ENCODE data around the gene HOATZ.

Gene HOATZ

DNA sequence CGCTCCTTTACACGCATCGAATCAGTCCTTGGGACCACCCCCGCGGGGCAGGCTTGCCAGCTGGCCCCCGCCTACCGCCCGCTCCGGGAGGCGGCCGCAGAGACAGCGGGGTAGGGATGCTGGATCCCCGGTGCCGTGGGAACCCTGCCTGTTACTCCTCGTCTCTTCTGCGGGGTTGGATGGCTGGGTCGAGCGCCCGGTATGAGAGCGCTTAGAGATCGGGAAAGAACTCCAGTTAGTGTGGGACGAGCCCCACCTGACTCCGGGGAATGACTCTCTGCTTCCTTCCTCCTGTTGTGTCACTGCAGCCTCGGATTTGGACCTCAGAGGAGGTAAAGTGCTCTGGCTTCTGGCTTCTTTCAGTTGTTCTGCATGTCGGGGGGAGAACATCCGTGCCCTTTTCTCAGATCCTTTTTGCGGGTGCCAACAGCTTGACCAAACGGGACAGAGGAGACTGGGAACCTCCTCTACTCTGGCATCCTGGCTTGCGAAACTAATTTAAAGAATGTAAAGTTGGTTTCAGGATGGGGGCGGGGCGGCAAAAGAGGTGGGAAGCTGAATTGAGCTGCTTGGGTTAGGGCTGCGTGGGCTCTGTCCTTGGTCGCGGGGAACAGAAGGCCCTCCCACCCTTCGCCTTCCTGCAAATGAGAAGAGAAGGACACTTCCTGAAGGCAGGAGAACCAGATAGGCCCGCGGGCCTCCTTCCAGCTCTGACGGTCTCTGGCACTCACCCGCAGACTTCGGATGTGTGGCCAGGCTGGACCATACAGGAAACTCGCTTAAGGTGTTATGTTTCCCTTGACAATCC lies 26.9 kb downstream of the HOATZ start:
- Histone ChIP-seq H3K27me3 (ENCODE audit: low read depth, low read length) (no peaks in the 10 kb centered on the region), H3K79me2 (ENCODE audit: low read length) (no peaks in the 10 kb centered on the region), H3K4me2 (ENCODE audit: low read length) (no peak overlapping the region), H3K36me3 (replicated peaks; ENCODE audit: low read depth, low read length) (no peaks in the 10 kb centered on the region), H4K20me1 (ENCODE audit: insufficient read depth, low read length) (no peaks in the 10 kb centered on the region), H2AFZ (ENCODE audit: low read depth, low read length) (no peak overlapping the region), H3K9ac (ENCODE audit: low read length) (no peak overlapping the region), H3K4me1 (ENCODE audit: low read length) (no peaks in the 10 kb centered on the region), H3K9me3 (ENCODE audit: insufficient read depth, low read length) (no peaks in the 10 kb centered on the region), H3K4me3 (ENCODE audit: low read length) (no peak overlapping the region), H3K27ac (ENCODE audit: low read length) (no peak overlapping the region)
- no peak for TF ChIP-seq CTCF (IDR thresholded peaks at IDR 0.05; ENCODE audit: low read depth, low read length)
- no peak for TF ChIP-seq EZH2phosphoT487 (IDR thresholded peaks at IDR 0.05; ENCODE audit: low read depth)

GRCh38 chr11:111542606-111543275 lies 28.2 kb downstream of the HOATZ start:
- no peak overlapping the region for H3K4me2 ChIP-seq (ENCODE audit: low read length)
- H3K79me2 ChIP-seq (ENCODE audit: low read length), result no peaks in the 10 kb centered on the region
- H3K36me3 ChIP-seq (replicated peaks; ENCODE audit: low read depth, low read length), result no peaks in the 10 kb centered on the region
- H3K27me3 ChIP-seq (ENCODE audit: low read depth, low read length), result no peaks in the 10 kb centered on the region
- H3K9ac ChIP-seq (ENCODE audit: low read length), result no peak overlapping the region
- H3K27ac ChIP-seq (ENCODE audit: low read length), result no peak overlapping the region
- no peak overlapping the region for H3K4me3 ChIP-seq (ENCODE audit: low read length)
- H2AFZ ChIP-seq (ENCODE audit: low read depth, low read length), result no peak overlapping the region
- no peak for TF ChIP-seq CTCF (IDR thresholded peaks at IDR 0.05; ENCODE audit: low read depth, low read length)
- TF ChIP-seq EZH2phosphoT487 (IDR thresholded peaks at IDR 0.05; ENCODE audit: low read depth), result no peak
- no peaks in the 10 kb centered on the region for H3K9me3 ChIP-seq (ENCODE audit: insufficient read depth, low read length)
- H4K20me1 ChIP-seq (ENCODE audit: insufficient read depth, low read length), result no peaks in the 10 kb centered on the region
- H3K4me1 ChIP-seq (ENCODE audit: low read length), result no peaks in the 10 kb centered on the region

DNA sequence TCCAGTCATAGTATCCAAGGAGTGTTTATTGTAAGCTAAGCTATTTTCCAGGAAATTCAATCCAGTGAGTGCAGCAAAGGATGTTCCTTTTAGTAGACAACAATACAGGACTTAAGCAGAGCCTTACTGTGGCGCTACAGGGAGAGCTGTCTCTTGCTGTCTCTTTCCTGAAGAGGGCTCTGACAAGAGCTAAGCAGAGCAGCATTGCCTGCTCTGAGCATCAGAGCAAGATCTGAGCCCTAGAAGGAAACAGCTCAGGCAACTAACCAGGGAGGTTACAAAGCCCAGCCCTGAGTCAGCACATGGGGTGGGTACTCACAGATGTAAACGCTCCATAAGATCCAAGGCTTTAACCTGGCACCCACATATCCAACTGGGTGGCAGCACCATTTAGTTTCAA lies 33.9 kb downstream of the HOATZ start:
- Histone ChIP-seq H3K4me1 (ENCODE audit: low read length) (peaks cover 18% of the 10 kb centered on the region), H3K9ac (ENCODE audit: low read length) (no peak overlapping the region), H3K79me2 (ENCODE audit: low read length) (no peaks in the 10 kb centered on the region), H3K36me3 (replicated peaks; ENCODE audit: low read depth, low read length) (no peaks in the 10 kb centered on the region), H3K4me2 (ENCODE audit: low read length) (no peak overlapping the region), H3K27me3 (ENCODE audit: low read depth, low read length) (no peaks in the 10 kb centered on the region), H2AFZ (ENCODE audit: low read depth, low read length) (no peak overlapping the region), H3K27ac (ENCODE audit: low read length) (no peak overlapping the region), H3K4me3 (ENCODE audit: low read length) (no peak overlapping the region), H4K20me1 (ENCODE audit: insufficient read depth, low read length) (no peaks in the 10 kb centered on the region), H3K9me3 (ENCODE audit: insufficient read depth, low read length) (no peaks in the 10 kb centered on the region)
- TF ChIP-seq EZH2phosphoT487 (IDR thresholded peaks at IDR 0.05; ENCODE audit: low read depth) (no peak), CTCF (IDR thresholded peaks at IDR 0.05; ENCODE audit: low read depth, low read length) (no peak)

GRCh38 chr11:111549196-111549868 lies 34.8 kb downstream of the HOATZ start:
- Histone ChIP-seq H2AFZ (ENCODE audit: low read depth, low read length) (no peak overlapping the region), H3K4me3 (ENCODE audit: low read length) (no peak overlapping the region), H4K20me1 (ENCODE audit: insufficient read depth, low read length) (no peaks in the 10 kb centered on the region), H3K27ac (ENCODE audit: low read length) (no peak overlapping the region), H3K79me2 (ENCODE audit: low read length) (no peaks in the 10 kb centered on the region), H3K4me2 (ENCODE audit: low read length) (peak overlapping the region; percentile 52; the same call in 1 of the 2 replicates), H3K4me1 (ENCODE audit: low read length) (peaks cover 18% of the 10 kb centered on the region), H3K36me3 (replicated peaks; ENCODE audit: low read depth, low read length) (no peaks in the 10 kb centered on the region), H3K9me3 (ENCODE audit: insufficient read depth, low read length) (no peaks in the 10 kb centered on the region), H3K9ac (ENCODE audit: low read length) (no peak overlapping the region), H3K27me3 (ENCODE audit: low read depth, low read length) (no peaks in the 10 kb centered on the region)
- TF ChIP-seq EZH2phosphoT487 (IDR thresholded peaks at IDR 0.05; ENCODE audit: low read depth), result no peak
- TF ChIP-seq CTCF (IDR thresholded peaks at IDR 0.05; ENCODE audit: low read depth, low read length), result no peak
